GM12878 (cell line): ENCODE results near the gene STXBP4.

Experiments
- CTCF ChIP-seq, 3 experiments: IDR thresholded peaks in 2 of 3; conservative IDR thresholded peaks in 1 of 3; 2 replicates each; pipeline ENCODE4 v1.5.1; 2011; ENCODE audit warnings: low read depth in 3 of 3, low read length in 3 of 3, mild to moderate bottlenecking in 3 of 3, control low read depth in 2 of 3, moderate library complexity in 2 of 3, inconsistent platforms in 1 of 3, mixed read lengths in 1 of 3; ENCODE audit not compliant: control insufficient read depth in 2 of 3, insufficient read depth in 1 of 3; ENCODE audit errors: extremely low read depth in 1 of 3
- EED ChIP-seq: sonication (generic); IDR thresholded peaks from 2 replicates; pipeline ENCODE4 v1.6.1; 2016; ENCODE audit warnings: antibody characterized with exemption, low read depth
- EGR1 ChIP-seq, 2 experiments: IDR thresholded peaks; 1 replicate in 1 of 2; 2 replicates in 1 of 2; pipeline ENCODE4 v1.6.1; 2011 to 2012; ENCODE audit warnings: low read depth in 2 of 2, low read length in 2 of 2, borderline replicate concordance in 1 of 2, mild to moderate bottlenecking in 1 of 2, moderate library complexity in 1 of 2
- ELK1 ChIP-seq: IDR thresholded peaks from 2 replicates; pipeline ENCODE4 v1.6.1; 2012; ENCODE audit warnings: low read depth, low read length, improper control_type of control experiment
- FOXK2 ChIP-seq: fragments of 450-650 bp; IDR thresholded peaks from 2 replicates; pipeline ENCODE4 v1.6.1; 2017; ENCODE audit warnings: mild to moderate bottlenecking, moderate library complexity
- POLR2AphosphoS5 ChIP-seq: IDR thresholded peaks from 2 replicates; pipeline ENCODE4 v1.6.1; 2011; ENCODE audit warnings: mild to moderate bottlenecking, low read length, inconsistent platforms
- RCOR1 ChIP-seq: conservative IDR thresholded peaks from 2 replicates; pipeline ENCODE4 v1.6.1; 2012; ENCODE audit warnings: low read depth, low read length, improper control_type of control experiment
- REST ChIP-seq: IDR thresholded peaks from 2 replicates; pipeline ENCODE4 v1.6.1; 2012; ENCODE audit warnings: mild to moderate bottlenecking, low read depth, low read length
- ZNF384 ChIP-seq: IDR thresholded peaks from 2 replicates; pipeline ENCODE4 v1.6.1; 2012; ENCODE audit warnings: low read depth, mild to moderate bottlenecking, low read length, improper control_type of control experiment, borderline replicate concordance

- no peak for TF ChIP-seq EGR1 (IDR thresholded peaks at IDR 0.05; ENCODE audit: borderline replicate concordance in 1 of 2, low read depth in 2 of 2, low read length in 2 of 2)
- no peak for TF ChIP-seq CTCF (IDR thresholded peaks at IDR 0.05 in 2 of 3, conservative IDR thresholded peaks at IDR 0.05 in 1 of 3; ENCODE audit: control insufficient read depth in 2 of 3, extremely low read depth in 1 of 3, insufficient read depth in 1 of 3, low read depth in 3 of 3, low read length in 3 of 3)
- TF ChIP-seq FOXK2, result no peak
- no peak for TF ChIP-seq ZNF384
- no peak for TF ChIP-seq REST
- no peak for TF ChIP-seq POLR2AphosphoS5
- TF ChIP-seq EED, result no peak
- TF ChIP-seq RCOR1, result no peak
- 0 out of 2 replicates have a peak, but pooled peaks have one; percentile 17 for TF ChIP-seq ELK1
These were observed 395 bp downstream of the STXBP4 start for GRCh38 chr17:54968988-54969332.
